ENCODE results near the gene TMCC1.

The TMCC1 gene

GRCh38 chr3:129738172-129738571, 155.3 kb downstream of the TMCC1 start:
- H3K27ac ChIP-seq = no peak overlapping the region

GRCh38 chr3:129736070-129736469, 157.4 kb downstream of the TMCC1 start:
- no peak for TF ChIP-seq CTCF (conservative IDR thresholded peaks at IDR 0.05)
- no peak overlapping the region for H3K27ac ChIP-seq

More at GRCh38 chr3:129738172-129738571, 155.3 kb downstream of the TMCC1 start:
- TF ChIP-seq CTCF (conservative IDR thresholded peaks at IDR 0.05) = no peak

GRCh38 chr3:129735638-129736037, 157.9 kb downstream of the TMCC1 start:
- no peak for TF ChIP-seq CTCF (conservative IDR thresholded peaks at IDR 0.05)
- no peak overlapping the region for H3K27ac ChIP-seq

- no peak overlapping the region for H3K27ac ChIP-seq
- TF ChIP-seq CTCF (conservative IDR thresholded peaks at IDR 0.05) = no peak
These were observed 159.1 kb downstream of the TMCC1 start for GRCh38 chr3:129734449-129734848.

GRCh38 chr3:129732200-129732876, 161.2 kb downstream of the TMCC1 start:
- no peak overlapping the region for H3K27ac ChIP-seq
- TF ChIP-seq CTCF (conservative IDR thresholded peaks at IDR 0.05) = no peak

GRCh38 chr3:129727707-129728106, 165.8 kb downstream of the TMCC1 start:
- H3K27ac ChIP-seq = no peak overlapping the region

More at GRCh38 chr3:129727707-129728106, 165.8 kb downstream of the TMCC1 start:
- TF ChIP-seq CTCF (conservative IDR thresholded peaks at IDR 0.05) = no peak
